SIG-M5 (cell line): ENCODE data around the gene FOXP3.

Source experiments
- DNase-seq: peaks from one replicate; lab custom pipeline; 2025; lab: John Stamatoyannopoulos, UW

The FOXP3 gene

GRCh38 chrX:49214996-49215526 is 49.4 kb downstream of the FOXP3 start:
- DNase-seq: no peak

- no peak for DNase-seq
These were observed 50.1 kb downstream of the FOXP3 start for GRCh38 chrX:49214416-49214815.

- no peak for DNase-seq
These were observed 51.6 kb downstream of the FOXP3 start for GRCh38 chrX:49212861-49213260.

DNA sequence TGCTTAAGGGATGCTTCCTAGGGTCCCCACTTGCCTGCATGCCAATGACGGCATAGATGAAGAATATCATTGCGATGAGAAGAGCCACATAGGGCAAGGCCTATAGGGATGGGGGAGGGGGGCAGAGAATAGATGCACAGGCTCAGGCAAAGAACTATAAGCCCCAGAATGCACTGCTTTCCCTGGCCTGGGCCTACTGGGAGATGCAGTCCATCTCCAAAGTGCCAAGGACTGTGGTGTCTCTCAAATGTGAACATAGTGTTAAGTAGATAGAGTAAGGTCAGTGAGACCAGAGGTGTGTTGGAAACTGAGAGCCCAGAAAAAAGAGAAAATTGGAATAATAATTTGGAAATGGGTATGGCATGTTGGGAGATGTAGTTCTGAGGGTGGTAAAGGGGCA is 52.3 kb downstream of the FOXP3 start:
- DNase-seq: no peak

- no peak for DNase-seq
These were observed 53.4 kb downstream of the FOXP3 start for GRCh38 chrX:49211074-49211473.

DNA sequence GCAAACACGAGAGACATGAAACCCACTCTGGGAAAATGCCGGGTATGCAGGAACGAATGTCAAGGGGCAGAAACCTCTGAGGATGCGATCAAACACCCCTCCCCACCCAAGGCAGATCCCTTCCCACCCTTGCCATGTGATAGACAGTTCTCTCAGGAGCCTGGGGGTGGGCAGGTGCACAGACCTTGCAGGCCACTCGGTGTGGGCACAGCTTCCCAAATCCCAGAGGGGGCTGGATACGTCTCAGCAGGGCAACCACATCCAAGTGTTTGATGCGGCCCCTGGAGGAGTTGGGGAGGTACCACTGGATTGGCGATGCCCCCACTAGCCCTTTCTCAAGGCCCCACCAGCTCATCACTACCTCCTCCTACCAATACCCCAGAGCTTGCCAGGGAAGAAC is 54.1 kb downstream of the FOXP3 start:
- DNase-seq: no peak

GRCh38 chrX:49209434-49210251 is 54.9 kb downstream of the FOXP3 start:
- no peak for DNase-seq

GRCh38 chrX:49208399-49208798 is 56.1 kb downstream of the FOXP3 start:
- DNase-seq: no peak

DNA sequence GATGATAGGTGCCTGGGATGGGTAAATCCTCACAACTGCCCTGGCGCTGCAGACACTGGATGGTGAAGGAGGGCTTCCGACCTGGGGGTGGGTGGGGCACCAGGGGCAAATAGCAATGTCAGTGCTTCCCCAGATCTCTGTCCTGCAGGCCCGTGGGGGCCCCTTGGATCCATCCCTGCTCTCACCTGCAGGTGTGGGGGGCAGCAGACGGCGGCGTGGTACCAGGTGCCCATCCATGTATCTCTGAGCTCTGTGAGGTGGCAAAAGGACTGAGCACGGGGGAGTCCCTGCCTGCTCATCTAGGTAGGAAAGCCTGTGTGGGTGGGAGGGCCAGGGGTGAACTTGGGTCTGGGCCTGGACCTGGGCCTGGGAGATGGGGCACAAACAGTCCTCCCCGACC is 58.0 kb downstream of the FOXP3 start:
- no peak for DNase-seq

DNA sequence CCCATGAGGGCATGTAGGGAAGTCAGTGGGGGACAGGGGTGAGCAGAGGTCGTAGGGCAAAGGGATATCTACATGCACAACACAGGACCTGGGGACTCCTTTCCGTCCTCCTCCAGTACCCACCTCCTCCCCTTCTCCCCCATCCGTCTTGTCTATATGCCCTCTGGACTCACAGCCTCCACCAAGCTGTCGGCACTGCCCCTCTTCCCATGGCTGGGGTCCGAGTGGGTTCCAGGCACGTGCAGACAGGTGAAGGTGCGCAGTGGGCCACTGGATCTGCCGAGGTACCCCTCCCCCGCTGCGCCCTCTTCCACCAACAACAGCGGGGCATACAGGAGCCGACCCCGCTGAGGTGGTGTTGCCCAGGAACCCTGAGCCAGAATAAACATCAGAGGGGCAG is 59.1 kb downstream of the FOXP3 start:
- DNase-seq: no peak

- DNase-seq: no peak
These were observed 59.8 kb downstream of the FOXP3 start for GRCh38 chrX:49204709-49205108.

DNA sequence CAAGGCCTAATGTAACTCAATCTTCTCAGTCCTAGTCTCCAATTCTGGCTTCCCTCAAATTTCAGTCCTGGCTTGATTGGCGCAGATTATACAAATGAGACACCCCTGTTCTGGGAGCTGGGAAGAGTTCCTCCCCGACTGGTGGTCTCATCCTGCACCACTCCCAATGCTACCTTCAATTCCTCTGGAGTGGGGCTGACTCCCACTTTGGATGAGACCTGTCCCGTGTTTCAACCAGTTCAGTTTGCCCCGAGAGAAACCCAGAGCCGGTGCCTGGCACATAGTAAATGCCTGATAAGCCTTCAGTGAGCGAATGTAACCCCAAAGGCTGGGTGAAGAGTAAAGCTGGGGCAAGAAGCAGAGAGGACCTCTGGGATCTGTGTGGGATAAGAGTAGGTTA is 60.5 kb downstream of the FOXP3 start:
- no peak for DNase-seq

GRCh38 chrX:49203536-49203935 is 61.0 kb downstream of the FOXP3 start:
- DNase-seq: no peak

- DNase-seq: no peak
These were observed 62.5 kb downstream of the FOXP3 start for GRCh38 chrX:49202022-49202421.
